ENCODE data around the gene GPR161. TPM values are rescaled to one million over a fixed set of nuclear protein-coding genes. Genes with fewer than 3 reads are reported as not detected.

The GPR161 gene
- total RNA-seq, 1 experiment from 2014 or later: 1.2 TPM

- Histone ChIP-seq H3K9me2 (replicated peaks; ENCODE audit: insufficient read depth, low read length) (no peaks in the 10 kb centered on the region), H3K9me3 (ENCODE audit: low read length) (no peaks in the 10 kb centered on the region), H3K4me1 (ENCODE audit: low read length) (no peaks in the 10 kb centered on the region), H3K27me3 (ENCODE audit: low read length) (no peaks in the 10 kb centered on the region), H4K20me1 (ENCODE audit: insufficient read depth, low read depth, low read length) (no peaks in the 10 kb centered on the region), H3K9ac (ENCODE audit: low read length) (no peak overlapping the region), H3K27ac (ENCODE audit: low read length) (no peak overlapping the region), H2AFZ (ENCODE audit: low read length) (no peak overlapping the region), H3K79me2 (ENCODE audit: low read length) (no peaks in the 10 kb centered on the region), H3K4me2 (ENCODE audit: low read depth, low read length, poor library complexity, severe bottlenecking) (no peak overlapping the region), H3K36me3 (ENCODE audit: insufficient read depth, low read length) (no peaks in the 10 kb centered on the region), H3K4me3 (ENCODE audit: low read length) (no peak overlapping the region)
- DNase-seq: no peak
Measured at GRCh38 chr1:168100315-168101002, 36.3 kb downstream of the GPR161 start.

DNA sequence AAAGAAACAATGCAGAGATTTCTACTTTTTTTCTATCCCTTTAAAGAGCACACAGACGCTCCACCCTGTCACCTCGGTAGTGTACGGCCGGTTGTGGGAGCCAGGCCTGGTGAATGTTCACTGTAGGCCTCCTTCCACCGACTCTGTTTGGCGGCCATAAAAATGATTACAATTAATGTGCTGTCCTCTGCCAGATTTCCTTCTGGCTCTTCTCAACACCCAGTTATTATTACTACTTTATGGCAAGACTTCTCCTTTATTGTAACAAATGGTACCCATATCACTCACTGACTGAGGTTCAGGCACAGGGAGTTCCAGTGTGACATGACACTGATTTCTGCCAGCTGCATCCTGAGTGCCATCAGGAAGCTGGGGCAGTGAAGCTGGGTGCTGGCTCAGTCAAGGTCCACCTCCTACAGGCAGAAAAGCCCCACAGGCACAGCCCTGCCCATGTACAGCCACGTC lies 37.4 kb downstream of the GPR161 start:
- no peak for DNase-seq
- no peak overlapping the region for H3K27ac ChIP-seq (ENCODE audit: low read length)
- no peak overlapping the region for H3K4me2 ChIP-seq (ENCODE audit: low read depth, low read length, poor library complexity, severe bottlenecking)
- no peaks in the 10 kb centered on the region for H3K79me2 ChIP-seq (ENCODE audit: low read length)
- H3K9me2 ChIP-seq (replicated peaks; ENCODE audit: insufficient read depth, low read length): no peaks in the 10 kb centered on the region
- H3K4me3 ChIP-seq (ENCODE audit: low read length): no peak overlapping the region
- H2AFZ ChIP-seq (ENCODE audit: low read length): no peak overlapping the region
- no peaks in the 10 kb centered on the region for H3K9me3 ChIP-seq (ENCODE audit: low read length)
- no peaks in the 10 kb centered on the region for H3K36me3 ChIP-seq (ENCODE audit: insufficient read depth, low read length)
- H4K20me1 ChIP-seq (ENCODE audit: insufficient read depth, low read depth, low read length): no peaks in the 10 kb centered on the region
- H3K9ac ChIP-seq (ENCODE audit: low read length): no peak overlapping the region
- no peaks in the 10 kb centered on the region for H3K4me1 ChIP-seq (ENCODE audit: low read length)
- H3K27me3 ChIP-seq (ENCODE audit: low read length): no peaks in the 10 kb centered on the region

GRCh38 chr1:168098534-168099320 lies 38.0 kb downstream of the GPR161 start:
- Histone ChIP-seq H3K4me1 (ENCODE audit: low read length) (no peaks in the 10 kb centered on the region), H2AFZ (ENCODE audit: low read length) (no peak overlapping the region), H3K27ac (ENCODE audit: low read length) (no peak overlapping the region), H3K9ac (ENCODE audit: low read length) (no peak overlapping the region), H4K20me1 (ENCODE audit: insufficient read depth, low read depth, low read length) (no peaks in the 10 kb centered on the region), H3K9me3 (ENCODE audit: low read length) (no peaks in the 10 kb centered on the region), H3K4me2 (ENCODE audit: low read depth, low read length, poor library complexity, severe bottlenecking) (no peak overlapping the region), H3K36me3 (ENCODE audit: insufficient read depth, low read length) (no peaks in the 10 kb centered on the region), H3K9me2 (replicated peaks; ENCODE audit: insufficient read depth, low read length) (no peaks in the 10 kb centered on the region), H3K79me2 (ENCODE audit: low read length) (no peaks in the 10 kb centered on the region), H3K27me3 (ENCODE audit: low read length) (no peaks in the 10 kb centered on the region), H3K4me3 (ENCODE audit: low read length) (no peak overlapping the region)
- no peak for DNase-seq

DNA sequence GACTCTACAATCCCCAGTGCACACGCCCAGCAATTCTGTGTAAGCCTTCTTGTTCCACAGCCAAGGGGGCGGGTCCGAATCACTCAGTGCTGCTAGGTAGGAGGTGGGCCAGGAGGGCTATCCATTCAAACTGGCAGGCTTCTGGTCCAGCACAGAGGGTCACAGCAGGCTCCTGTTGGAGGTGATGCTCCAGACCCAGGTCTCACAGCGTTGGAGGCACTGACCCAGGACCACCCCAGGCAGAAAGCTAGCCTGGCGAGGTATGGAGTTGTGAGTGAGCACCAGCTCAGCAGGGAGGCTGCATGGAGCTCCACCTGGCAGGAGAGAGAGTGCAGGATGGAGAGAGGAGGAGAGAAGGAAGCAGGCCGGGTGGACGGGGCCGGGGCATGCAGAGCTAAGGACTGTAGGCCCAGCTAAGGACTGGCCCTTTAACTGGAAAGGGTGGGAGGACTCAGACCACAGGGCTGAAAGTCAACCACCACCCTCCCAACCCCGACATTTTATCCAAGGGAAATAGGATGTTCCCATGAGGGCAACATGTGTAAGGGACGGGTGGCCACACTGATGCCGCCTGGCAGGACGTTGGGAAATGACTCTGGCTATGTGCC lies 38.7 kb downstream of the GPR161 start:
- H3K4me2 ChIP-seq (ENCODE audit: low read depth, low read length, poor library complexity, severe bottlenecking): no peak overlapping the region
- H3K4me3 ChIP-seq (ENCODE audit: low read length): no peak overlapping the region
- H2AFZ ChIP-seq (ENCODE audit: low read length): no peak overlapping the region
- no peaks in the 10 kb centered on the region for H3K9me3 ChIP-seq (ENCODE audit: low read length)
- H3K27me3 ChIP-seq (ENCODE audit: low read length): no peaks in the 10 kb centered on the region
- no peaks in the 10 kb centered on the region for H3K9me2 ChIP-seq (replicated peaks; ENCODE audit: insufficient read depth, low read length)
- DNase-seq: no peak
- H3K9ac ChIP-seq (ENCODE audit: low read length): no peak overlapping the region
- H3K79me2 ChIP-seq (ENCODE audit: low read length): no peaks in the 10 kb centered on the region
- H4K20me1 ChIP-seq (ENCODE audit: insufficient read depth, low read depth, low read length): no peaks in the 10 kb centered on the region
- H3K4me1 ChIP-seq (ENCODE audit: low read length): no peaks in the 10 kb centered on the region
- H3K36me3 ChIP-seq (ENCODE audit: insufficient read depth, low read length): no peaks in the 10 kb centered on the region
- H3K27ac ChIP-seq (ENCODE audit: low read length): no peak overlapping the region

- no peak overlapping the region for H3K27ac ChIP-seq (ENCODE audit: low read length)
- H3K4me2 ChIP-seq (ENCODE audit: low read depth, low read length, poor library complexity, severe bottlenecking): no peak overlapping the region
- no peaks in the 10 kb centered on the region for H3K4me1 ChIP-seq (ENCODE audit: low read length)
- no peaks in the 10 kb centered on the region for H3K79me2 ChIP-seq (ENCODE audit: low read length)
- DNase-seq: no peak
- no peaks in the 10 kb centered on the region for H3K9me2 ChIP-seq (replicated peaks; ENCODE audit: insufficient read depth, low read length)
- no peak overlapping the region for H3K4me3 ChIP-seq (ENCODE audit: low read length)
- no peak overlapping the region for H3K9ac ChIP-seq (ENCODE audit: low read length)
- no peaks in the 10 kb centered on the region for H4K20me1 ChIP-seq (ENCODE audit: insufficient read depth, low read depth, low read length)
- H2AFZ ChIP-seq (ENCODE audit: low read length): no peak overlapping the region
- H3K9me3 ChIP-seq (ENCODE audit: low read length): no peaks in the 10 kb centered on the region
- no peaks in the 10 kb centered on the region for H3K36me3 ChIP-seq (ENCODE audit: insufficient read depth, low read length)
- H3K27me3 ChIP-seq (ENCODE audit: low read length): no peaks in the 10 kb centered on the region
Measured at GRCh38 chr1:168096296-168097165, 40.2 kb downstream of the GPR161 start.

GRCh38 chr1:168095476-168095875 lies 41.3 kb downstream of the GPR161 start:
- Histone ChIP-seq H3K4me1 (ENCODE audit: low read length) (no peaks in the 10 kb centered on the region), H3K4me3 (ENCODE audit: low read length) (no peak overlapping the region), H4K20me1 (ENCODE audit: insufficient read depth, low read depth, low read length) (no peaks in the 10 kb centered on the region), H3K27me3 (ENCODE audit: low read length) (no peaks in the 10 kb centered on the region), H2AFZ (ENCODE audit: low read length) (no peak overlapping the region), H3K9me3 (ENCODE audit: low read length) (no peaks in the 10 kb centered on the region), H3K36me3 (ENCODE audit: insufficient read depth, low read length) (no peaks in the 10 kb centered on the region), H3K9ac (ENCODE audit: low read length) (no peak overlapping the region), H3K9me2 (replicated peaks; ENCODE audit: insufficient read depth, low read length) (no peaks in the 10 kb centered on the region), H3K79me2 (ENCODE audit: low read length) (no peaks in the 10 kb centered on the region), H3K27ac (ENCODE audit: low read length) (no peak overlapping the region), H3K4me2 (ENCODE audit: low read depth, low read length, poor library complexity, severe bottlenecking) (no peak overlapping the region)
- DNase-seq: no peak

- no peaks in the 10 kb centered on the region for H3K9me3 ChIP-seq (ENCODE audit: low read length)
- H3K4me2 ChIP-seq (ENCODE audit: low read depth, low read length, poor library complexity, severe bottlenecking): no peak overlapping the region
- no peaks in the 10 kb centered on the region for H3K36me3 ChIP-seq (ENCODE audit: insufficient read depth, low read length)
- DNase-seq: no peak
- H4K20me1 ChIP-seq (ENCODE audit: insufficient read depth, low read depth, low read length): no peaks in the 10 kb centered on the region
- no peaks in the 10 kb centered on the region for H3K4me1 ChIP-seq (ENCODE audit: low read length)
- H3K79me2 ChIP-seq (ENCODE audit: low read length): no peaks in the 10 kb centered on the region
- no peak overlapping the region for H3K4me3 ChIP-seq (ENCODE audit: low read length)
- no peak overlapping the region for H3K27ac ChIP-seq (ENCODE audit: low read length)
- no peaks in the 10 kb centered on the region for H3K27me3 ChIP-seq (ENCODE audit: low read length)
- H2AFZ ChIP-seq (ENCODE audit: low read length): no peak overlapping the region
- no peaks in the 10 kb centered on the region for H3K9me2 ChIP-seq (replicated peaks; ENCODE audit: insufficient read depth, low read length)
- H3K9ac ChIP-seq (ENCODE audit: low read length): no peak overlapping the region
Measured at GRCh38 chr1:168093616-168094015, 43.1 kb downstream of the GPR161 start.

All from Karpas-422 (cell line).